Measurements from ENCODE around the gene ADAMTS17.

The ADAMTS17 gene

GRCh38 chr15:100174159-100174903 is 167.4 kb downstream of the ADAMTS17 start:
- no peak for DNase-seq (ENCODE audit: low read depth in 1 of 2, low spot score in 1 of 2)

- no peak for DNase-seq (ENCODE audit: low read depth in 1 of 2, low spot score in 1 of 2)
Measured at GRCh38 chr15:100172356-100173024, 169.3 kb downstream of the ADAMTS17 start.

DNA sequence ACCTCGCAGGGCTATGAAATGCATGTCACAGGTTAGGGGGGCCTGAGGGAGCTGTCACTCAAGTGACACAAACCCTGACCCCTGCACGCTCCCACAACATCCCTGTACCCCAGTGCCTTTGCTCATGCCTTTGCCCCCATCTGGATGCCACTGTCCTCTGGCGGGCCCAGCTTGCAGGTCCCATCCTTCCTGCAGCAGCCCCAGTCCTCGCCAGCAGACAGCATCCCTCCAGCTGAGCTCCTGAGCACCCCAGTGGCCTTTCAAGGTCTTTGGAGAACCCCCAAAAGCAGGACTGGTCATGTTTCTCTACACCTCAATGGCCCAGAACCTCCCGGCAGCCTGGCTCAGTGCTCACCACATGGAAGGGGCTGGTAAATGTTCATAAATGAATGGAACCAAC is 170.4 kb downstream of the ADAMTS17 start:
- DNase-seq (ENCODE audit: low read depth in 1 of 2, low spot score in 1 of 2) = no peak

DNA sequence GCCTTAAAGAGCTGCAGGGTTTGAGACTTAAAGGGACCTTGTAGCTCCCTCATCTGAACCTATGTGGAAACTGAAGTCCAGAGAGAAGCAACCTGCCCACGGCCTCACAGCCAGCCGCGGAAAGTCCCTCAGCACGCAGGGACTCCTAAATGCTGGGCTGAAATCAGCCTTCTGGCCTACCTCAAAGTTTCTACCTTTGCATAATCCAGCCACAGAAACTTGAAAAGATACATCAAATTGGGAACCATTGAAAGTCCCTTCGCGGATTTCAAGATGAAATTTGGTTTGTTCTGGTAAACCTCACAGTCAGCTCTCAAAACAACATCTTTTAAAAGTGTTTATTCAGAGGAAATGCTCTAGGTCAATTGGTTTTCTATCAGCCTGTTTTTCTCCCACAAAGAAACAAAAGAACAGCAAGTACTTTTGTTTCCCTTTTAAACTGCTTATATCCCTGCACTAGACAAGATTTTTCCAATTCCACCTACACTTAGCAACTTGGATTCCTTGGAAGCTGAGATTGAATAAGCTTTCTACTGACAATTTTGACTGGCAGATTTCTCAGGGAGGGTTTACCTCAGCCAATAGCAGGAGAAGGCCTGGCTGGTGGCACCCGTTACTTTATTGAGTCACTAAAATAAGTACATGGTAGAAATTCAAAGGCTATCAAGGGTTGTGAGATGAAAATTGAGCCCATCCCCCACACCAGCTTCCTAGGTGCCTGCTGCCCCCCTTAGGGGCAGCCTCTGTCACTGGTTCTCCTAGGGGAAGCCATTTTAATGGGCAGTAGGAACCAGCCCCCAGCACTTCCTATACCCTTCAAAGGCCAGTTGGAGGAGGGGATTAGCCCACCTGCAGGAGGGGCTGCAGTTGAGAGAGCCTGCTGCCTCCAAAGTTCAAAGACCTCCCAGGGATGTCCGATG is 171.2 kb downstream of the ADAMTS17 start:
- DNase-seq (ENCODE audit: low read depth in 1 of 2, low spot score in 1 of 2) = no peak

- no peak for DNase-seq (ENCODE audit: low read depth in 1 of 2, low spot score in 1 of 2)
Measured at GRCh38 chr15:100169615-100170290, 172.0 kb downstream of the ADAMTS17 start.

- no peak for DNase-seq (ENCODE audit: low read depth in 1 of 2, low spot score in 1 of 2)
Measured at GRCh38 chr15:100168787-100169186, 173.0 kb downstream of the ADAMTS17 start.

GRCh38 chr15:100167884-100168375 is 173.8 kb downstream of the ADAMTS17 start:
- no peak for DNase-seq (ENCODE audit: low read depth in 1 of 2, low spot score in 1 of 2)

GRCh38 chr15:100166313-100166712 is 175.5 kb downstream of the ADAMTS17 start:
- no peak for DNase-seq (ENCODE audit: low read depth in 1 of 2, low spot score in 1 of 2)

DNA sequence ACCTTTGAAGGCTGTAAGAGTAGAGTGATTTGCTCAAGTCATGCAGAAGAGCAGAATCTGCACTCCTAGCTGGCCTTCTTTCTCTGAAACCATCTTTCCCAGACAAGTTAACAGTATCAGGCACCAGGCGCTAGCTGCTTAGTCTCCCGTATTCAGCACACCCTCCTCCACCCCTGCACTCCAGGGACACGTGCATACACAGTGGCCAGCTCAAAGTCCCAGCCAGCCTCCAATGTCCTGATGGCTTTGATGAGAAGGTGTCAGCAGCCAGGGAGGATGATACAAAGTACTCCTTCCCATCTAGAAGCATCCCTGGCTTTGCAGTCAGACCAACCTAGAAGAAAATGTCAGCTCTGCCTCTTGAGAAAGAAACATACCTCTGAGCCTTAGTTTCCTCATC is 177.8 kb downstream of the ADAMTS17 start:
- DNase-seq (ENCODE audit: low read depth in 1 of 2, low spot score in 1 of 2) = no peak

DNA sequence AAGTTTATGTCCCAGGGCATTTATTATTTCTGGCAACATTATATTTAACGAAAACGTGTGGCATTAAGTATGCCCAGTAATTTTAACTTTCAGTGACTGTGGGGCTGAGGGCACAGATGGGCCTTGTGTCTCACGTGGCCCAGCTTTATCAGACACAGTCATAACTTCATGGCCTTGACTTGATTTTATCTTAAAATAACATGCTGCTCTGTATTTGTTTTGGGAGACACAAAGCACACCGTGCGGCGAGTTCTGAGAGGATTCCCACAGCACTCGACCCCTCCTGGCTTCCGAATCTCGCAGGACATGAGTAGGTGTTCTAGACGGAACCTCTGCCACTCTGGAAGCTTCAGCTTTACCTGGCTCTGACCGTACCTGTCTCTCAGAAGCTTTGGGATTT is 180.8 kb downstream of the ADAMTS17 start:
- no peak for DNase-seq (ENCODE audit: low read depth in 1 of 2, low spot score in 1 of 2)

DNA sequence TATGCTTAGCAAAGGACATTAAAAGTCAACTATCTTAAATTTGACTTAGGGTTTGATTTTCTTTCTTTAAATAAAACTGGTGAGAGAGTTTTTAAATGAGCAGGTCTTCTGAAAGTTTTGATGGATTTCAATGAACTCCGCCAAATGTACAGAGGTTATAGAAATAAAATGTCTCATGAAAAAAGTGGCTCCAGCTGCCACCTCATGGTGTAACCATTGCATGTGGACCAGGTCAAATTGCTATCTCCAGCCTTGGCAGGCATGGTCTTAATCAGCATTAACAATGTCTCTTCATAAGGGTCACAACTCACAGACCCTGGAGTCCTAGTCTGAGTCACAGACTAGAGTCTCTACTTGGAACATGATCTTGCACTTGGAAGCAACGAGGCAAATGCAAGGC is 182.3 kb downstream of the ADAMTS17 start:
- no peak for DNase-seq (ENCODE audit: low read depth in 1 of 2, low spot score in 1 of 2)

GRCh38 chr15:100158356-100158755 is 183.4 kb downstream of the ADAMTS17 start:
- DNase-seq (ENCODE audit: low read depth in 1 of 2, low spot score in 1 of 2) = no peak

- no peak for DNase-seq (ENCODE audit: low read depth in 1 of 2, low spot score in 1 of 2)
Measured at GRCh38 chr15:100156201-100156600, 185.6 kb downstream of the ADAMTS17 start.

- DNase-seq (ENCODE audit: low read depth in 1 of 2, low spot score in 1 of 2) = no peak
Measured at GRCh38 chr15:100154338-100154737, 187.4 kb downstream of the ADAMTS17 start.

- no peak for DNase-seq (ENCODE audit: low read depth in 1 of 2, low spot score in 1 of 2)
Measured at GRCh38 chr15:100152463-100152862, 189.3 kb downstream of the ADAMTS17 start.

- DNase-seq (ENCODE audit: low read depth in 1 of 2, low spot score in 1 of 2) = no peak
Measured at GRCh38 chr15:100150906-100151305, 190.9 kb downstream of the ADAMTS17 start.

DNA sequence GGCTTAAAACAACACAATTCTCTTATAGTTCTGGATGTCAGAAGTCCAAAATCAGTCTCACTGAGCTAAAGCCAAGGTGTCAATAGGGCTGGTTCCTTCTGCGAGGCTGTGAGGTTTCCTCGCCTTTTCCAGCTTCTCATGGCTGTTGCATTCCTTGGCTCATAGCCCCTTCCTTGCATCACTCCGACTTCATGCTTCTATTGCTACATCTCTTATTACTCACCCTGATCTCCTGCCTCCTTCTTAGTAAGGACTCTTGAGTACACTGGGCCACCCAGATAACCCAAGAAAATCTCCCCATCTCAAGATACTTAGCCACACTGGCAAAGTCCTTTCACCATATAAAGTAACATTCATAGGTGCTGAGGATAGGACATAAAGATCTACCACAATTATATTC is 193.9 kb downstream of the ADAMTS17 start:
- no peak for DNase-seq (ENCODE audit: low read depth in 1 of 2, low spot score in 1 of 2)

GRCh38 chr15:100143378-100143777 is 198.4 kb downstream of the ADAMTS17 start:
- DNase-seq (ENCODE audit: low read depth in 1 of 2, low spot score in 1 of 2) = no peak

DNA sequence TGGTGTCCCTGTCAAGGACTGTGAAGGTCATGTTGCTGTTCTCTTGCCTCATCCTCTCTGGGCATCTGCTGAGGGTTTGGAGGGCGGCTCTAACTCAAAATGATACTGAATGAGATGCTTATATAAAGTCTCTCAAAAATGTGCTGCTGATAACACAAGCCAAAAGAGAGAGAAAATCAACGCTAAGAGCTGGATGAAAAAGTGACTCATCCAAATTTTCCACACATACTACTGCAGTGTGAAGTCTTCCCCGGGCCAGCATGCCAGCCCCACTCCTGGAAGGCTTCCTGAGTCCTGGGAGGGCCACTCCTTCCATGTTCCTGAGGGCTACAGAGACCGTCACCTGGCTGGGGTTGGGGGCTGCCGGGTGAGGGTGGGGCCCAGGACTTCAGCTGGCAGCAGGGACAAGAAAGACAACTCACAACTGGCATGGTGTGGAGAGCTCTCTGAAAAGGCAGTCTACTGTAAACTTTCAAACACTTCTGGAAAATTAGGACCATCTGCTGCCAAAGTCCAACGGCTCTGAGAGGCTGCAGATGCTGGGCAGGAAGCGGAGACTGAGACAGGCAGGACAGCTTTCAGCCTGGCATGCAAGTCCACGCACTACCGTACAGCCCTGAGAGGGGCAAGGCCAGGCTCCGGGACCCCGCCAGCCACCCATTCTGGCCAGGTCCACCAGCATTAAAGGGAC is 200.3 kb downstream of the ADAMTS17 start:
- DNase-seq (ENCODE audit: low read depth in 1 of 2, low spot score in 1 of 2) = no peak

DNA sequence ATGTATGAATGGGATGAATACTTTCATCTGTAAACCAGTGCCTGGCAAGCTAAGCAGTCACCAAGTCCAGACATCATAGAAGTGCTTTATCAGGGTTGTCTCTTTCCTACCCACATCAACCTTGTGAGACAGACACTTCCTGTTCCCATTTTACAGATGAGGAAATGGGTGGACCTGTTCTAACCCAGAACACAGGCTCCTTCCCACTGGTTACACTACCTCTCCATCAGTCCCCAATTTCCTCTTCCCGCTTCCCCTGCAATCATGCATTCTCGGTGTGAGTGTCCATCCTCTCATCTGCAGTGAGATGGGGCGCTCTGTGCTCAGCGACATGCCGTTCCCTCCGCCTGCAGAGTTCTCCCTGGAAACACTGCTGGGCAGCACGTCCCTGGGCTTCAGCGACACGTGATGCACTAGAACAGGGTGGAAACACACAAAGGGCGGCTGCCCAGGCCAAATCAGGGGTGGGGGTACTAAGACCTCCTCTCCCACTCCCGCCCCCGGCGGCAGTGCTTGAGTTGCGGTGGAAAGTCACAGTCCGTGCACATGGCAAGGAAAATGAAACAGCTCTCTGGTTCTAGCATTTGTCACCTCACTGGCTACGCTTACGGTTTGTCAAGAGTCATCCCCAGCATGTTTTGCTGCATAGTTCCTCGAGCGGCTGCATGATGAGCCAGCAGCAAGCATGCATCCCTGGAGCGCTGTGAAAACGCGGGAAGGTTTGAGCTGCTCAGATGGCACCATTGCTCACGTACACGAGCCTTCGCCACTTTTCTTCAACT is 201.1 kb downstream of the ADAMTS17 start:
- DNase-seq (ENCODE audit: low read depth in 1 of 2, low spot score in 1 of 2) = no peak

Measured in stimulated activated CD4-positive, alpha-beta T cell treated with anti-CD3 and anti-CD28 coated beads, Interleukin-15, amount 100 ng/mL, for 1 hour (primary cell).